Forelimb muscle (tissue), 1 donor: ENCODE results near the gene PFKFB1. TPM values are rescaled to one million over a fixed set of nuclear protein-coding genes. Genes with fewer than 3 reads are reported as not detected.
"Not testable (repeated sequence)": the region's sequence is repeated elsewhere in the genome, so short reads cannot be mapped to it uniquely, and the experiment has no call there.

ENCODE experiments used
- DNase-seq: peaks from one replicate; pipeline ENCODE4 v3.0.0-alpha.2; 2013; ENCODE audit warnings: low read depth
- polyA plus RNA-seq: library from polyadenylated mRNA; unstranded; fragments of 120-200 nt; gene quantifications from one replicate; pipeline ENCODE4 v1.2.1, GENCODE V29; 2013; ENCODE audit not compliant: insufficient read length

PFKFB1 gene
- polyA plus RNA-seq, 1 donor, result 0.82 TPM

GRCh38 chrX:54992911-54993622 lies 921 bp downstream of the PFKFB1 start:
- DNase-seq, result no peak

- no peak for DNase-seq
Observed at GRCh38 chrX:54991706-54992105, 2.3 kb downstream of the PFKFB1 start.

- DNase-seq, result not testable (repeated sequence)
Observed at GRCh38 chrX:54983306-54983705, 10.7 kb downstream of the PFKFB1 start.

- no peak for DNase-seq
Observed at GRCh38 chrX:54980334-54980733, 13.7 kb downstream of the PFKFB1 start.

GRCh38 chrX:54979432-54979831 lies 14.6 kb downstream of the PFKFB1 start:
- DNase-seq, result no peak

- DNase-seq, result no peak
Observed at GRCh38 chrX:54978448-54978847, 15.5 kb downstream of the PFKFB1 start.

GRCh38 chrX:54977387-54977786 lies 16.6 kb downstream of the PFKFB1 start:
- no peak for DNase-seq

GRCh38 chrX:54964766-54965497 lies 29.1 kb downstream of the PFKFB1 start:
- no peak for DNase-seq

GRCh38 chrX:54961750-54962149 lies 32.2 kb downstream of the PFKFB1 start:
- DNase-seq, result no peak

GRCh38 chrX:54950730-54951375 lies 43.1 kb downstream of the PFKFB1 start:
- no peak for DNase-seq

GRCh38 chrX:54945224-54945623 lies 48.8 kb downstream of the PFKFB1 start:
- DNase-seq, result no peak

GRCh38 chrX:54944816-54945215 lies 49.2 kb downstream of the PFKFB1 start:
- no peak for DNase-seq

- no peak for DNase-seq
Observed at GRCh38 chrX:54937416-54937815, 56.6 kb downstream of the PFKFB1 start.

- DNase-seq, result no peak
Observed at GRCh38 chrX:54935306-54935705, 58.7 kb downstream of the PFKFB1 start.

- no peak for DNase-seq
Observed at GRCh38 chrX:54934890-54935289, 59.1 kb downstream of the PFKFB1 start.

GRCh38 chrX:54934058-54934457 lies 59.9 kb downstream of the PFKFB1 start:
- DNase-seq, result no peak

GRCh38 chrX:54933150-54933826 lies 60.7 kb downstream of the PFKFB1 start:
- no peak for DNase-seq

GRCh38 chrX:54931107-54931506 lies 62.9 kb downstream of the PFKFB1 start:
- no peak for DNase-seq

GRCh38 chrX:54930291-54931049 lies 63.5 kb downstream of the PFKFB1 start:
- no peak for DNase-seq

- DNase-seq, result no peak
Observed at GRCh38 chrX:54928876-54929275, 65.1 kb downstream of the PFKFB1 start.

- no peak for DNase-seq
Observed at GRCh38 chrX:54926978-54927377, 67.0 kb downstream of the PFKFB1 start.
